Measurements from ENCODE around the gene ATXN1. TPM values are rescaled to one million over a fixed set of nuclear protein-coding genes. Genes with fewer than 3 reads are reported as not detected.

ATXN1 gene
- total and polyA plus RNA-seq, 2 of the 8 experiments (the other 6 are each of a cell fraction or from before 2014, with no cell fraction given) = 1.6 to 4.0 TPM

GRCh38 chr6:16329233-16329632, 432.0 kb downstream of the ATXN1 start (continued):
- TF ChIP-seq, protein P1, sequence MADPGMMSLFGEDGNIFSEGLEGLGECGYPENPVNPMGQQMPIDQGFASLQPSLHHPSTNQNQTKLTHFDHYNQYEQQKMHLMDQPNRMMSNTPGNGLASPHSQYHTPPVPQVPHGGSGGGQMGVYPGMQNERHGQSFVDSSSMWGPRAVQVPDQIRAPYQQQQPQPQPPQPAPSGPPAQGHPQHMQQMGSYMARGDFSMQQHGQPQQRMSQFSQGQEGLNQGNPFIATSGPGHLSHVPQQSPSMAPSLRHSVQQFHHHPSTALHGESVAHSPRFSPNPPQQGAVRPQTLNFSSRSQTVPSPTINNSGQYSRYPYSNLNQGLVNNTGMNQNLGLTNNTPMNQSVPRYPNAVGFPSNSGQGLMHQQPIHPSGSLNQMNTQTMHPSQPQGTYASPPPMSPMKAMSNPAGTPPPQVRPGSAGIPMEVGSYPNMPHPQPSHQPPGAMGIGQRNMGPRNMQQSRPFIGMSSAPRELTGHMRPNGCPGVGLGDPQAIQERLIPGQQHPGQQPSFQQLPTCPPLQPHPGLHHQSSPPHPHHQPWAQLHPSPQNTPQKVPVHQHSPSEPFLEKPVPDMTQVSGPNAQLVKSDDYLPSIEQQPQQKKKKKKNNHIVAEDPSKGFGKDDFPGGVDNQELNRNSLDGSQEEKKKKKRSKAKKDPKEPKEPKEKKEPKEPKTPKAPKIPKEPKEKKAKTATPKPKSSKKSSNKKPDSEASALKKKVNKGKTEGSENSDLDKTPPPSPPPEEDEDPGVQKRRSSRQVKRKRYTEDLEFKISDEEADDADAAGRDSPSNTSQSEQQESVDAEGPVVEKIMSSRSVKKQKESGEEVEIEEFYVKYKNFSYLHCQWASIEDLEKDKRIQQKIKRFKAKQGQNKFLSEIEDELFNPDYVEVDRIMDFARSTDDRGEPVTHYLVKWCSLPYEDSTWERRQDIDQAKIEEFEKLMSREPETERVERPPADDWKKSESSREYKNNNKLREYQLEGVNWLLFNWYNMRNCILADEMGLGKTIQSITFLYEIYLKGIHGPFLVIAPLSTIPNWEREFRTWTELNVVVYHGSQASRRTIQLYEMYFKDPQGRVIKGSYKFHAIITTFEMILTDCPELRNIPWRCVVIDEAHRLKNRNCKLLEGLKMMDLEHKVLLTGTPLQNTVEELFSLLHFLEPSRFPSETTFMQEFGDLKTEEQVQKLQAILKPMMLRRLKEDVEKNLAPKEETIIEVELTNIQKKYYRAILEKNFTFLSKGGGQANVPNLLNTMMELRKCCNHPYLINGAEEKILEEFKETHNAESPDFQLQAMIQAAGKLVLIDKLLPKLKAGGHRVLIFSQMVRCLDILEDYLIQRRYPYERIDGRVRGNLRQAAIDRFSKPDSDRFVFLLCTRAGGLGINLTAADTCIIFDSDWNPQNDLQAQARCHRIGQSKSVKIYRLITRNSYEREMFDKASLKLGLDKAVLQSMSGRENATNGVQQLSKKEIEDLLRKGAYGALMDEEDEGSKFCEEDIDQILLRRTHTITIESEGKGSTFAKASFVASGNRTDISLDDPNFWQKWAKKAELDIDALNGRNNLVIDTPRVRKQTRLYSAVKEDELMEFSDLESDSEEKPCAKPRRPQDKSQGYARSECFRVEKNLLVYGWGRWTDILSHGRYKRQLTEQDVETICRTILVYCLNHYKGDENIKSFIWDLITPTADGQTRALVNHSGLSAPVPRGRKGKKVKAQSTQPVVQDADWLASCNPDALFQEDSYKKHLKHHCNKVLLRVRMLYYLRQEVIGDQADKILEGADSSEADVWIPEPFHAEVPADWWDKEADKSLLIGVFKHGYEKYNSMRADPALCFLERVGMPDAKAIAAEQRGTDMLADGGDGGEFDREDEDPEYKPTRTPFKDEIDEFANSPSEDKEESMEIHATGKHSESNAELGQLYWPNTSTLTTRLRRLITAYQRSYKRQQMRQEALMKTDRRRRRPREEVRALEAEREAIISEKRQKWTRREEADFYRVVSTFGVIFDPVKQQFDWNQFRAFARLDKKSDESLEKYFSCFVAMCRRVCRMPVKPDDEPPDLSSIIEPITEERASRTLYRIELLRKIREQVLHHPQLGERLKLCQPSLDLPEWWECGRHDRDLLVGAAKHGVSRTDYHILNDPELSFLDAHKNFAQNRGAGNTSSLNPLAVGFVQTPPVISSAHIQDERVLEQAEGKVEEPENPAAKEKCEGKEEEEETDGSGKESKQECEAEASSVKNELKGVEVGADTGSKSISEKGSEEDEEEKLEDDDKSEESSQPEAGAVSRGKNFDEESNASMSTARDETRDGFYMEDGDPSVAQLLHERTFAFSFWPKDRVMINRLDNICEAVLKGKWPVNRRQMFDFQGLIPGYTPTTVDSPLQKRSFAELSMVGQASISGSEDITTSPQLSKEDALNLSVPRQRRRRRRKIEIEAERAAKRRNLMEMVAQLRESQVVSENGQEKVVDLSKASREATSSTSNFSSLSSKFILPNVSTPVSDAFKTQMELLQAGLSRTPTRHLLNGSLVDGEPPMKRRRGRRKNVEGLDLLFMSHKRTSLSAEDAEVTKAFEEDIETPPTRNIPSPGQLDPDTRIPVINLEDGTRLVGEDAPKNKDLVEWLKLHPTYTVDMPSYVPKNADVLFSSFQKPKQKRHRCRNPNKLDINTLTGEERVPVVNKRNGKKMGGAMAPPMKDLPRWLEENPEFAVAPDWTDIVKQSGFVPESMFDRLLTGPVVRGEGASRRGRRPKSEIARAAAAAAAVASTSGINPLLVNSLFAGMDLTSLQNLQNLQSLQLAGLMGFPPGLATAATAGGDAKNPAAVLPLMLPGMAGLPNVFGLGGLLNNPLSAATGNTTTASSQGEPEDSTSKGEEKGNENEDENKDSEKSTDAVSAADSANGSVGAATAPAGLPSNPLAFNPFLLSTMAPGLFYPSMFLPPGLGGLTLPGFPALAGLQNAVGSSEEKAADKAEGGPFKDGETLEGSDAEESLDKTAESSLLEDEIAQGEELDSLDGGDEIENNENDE (IDR thresholded peaks at IDR 0.05; ENCODE audit: insufficient replicate concordance, low read length) = no peak
- TF ChIP-seq KDM4A (IDR thresholded peaks at IDR 0.05; ENCODE audit: low read depth, low read length, severe bottlenecking) (no peak), JUN (IDR thresholded peaks at IDR 0.05; ENCODE audit: low read depth, low read length) (no peak)
